SK-N-SH (cell line): ENCODE results near the gene MYH15. TPM values are rescaled to one million over a fixed set of nuclear protein-coding genes. Genes with fewer than 3 reads are reported as not detected.

Experiments used
- CTCF ChIA-PET: fragments of 300-600, 350-600 bp; formaldehyde crosslinking; extraction: SDS; loops from one replicate; lab custom pipeline; 2021; lab: Yijun Ruan, JAX
- POLR2A ChIA-PET: fragments of 350-600 bp; sonication (Branson Sonifier 250); formaldehyde crosslinking; extraction: SDS; loops from one replicate; lab custom pipeline; 2020; ENCODE audit warnings: antibody characterized with exemption, inconsistent platforms; lab: Yijun Ruan, JAX
- DNase-seq: peaks from one replicate; pipeline ENCODE4 v3.0.0; 2012
- H2AFZ ChIP-seq: fragments of 200-600 bp; sonication (generic); 2 replicates; pipeline ENCODE4 v1.8.1; 2016; ENCODE audit warnings: antibody characterized with exemption, mild to moderate bottlenecking, low read depth
- H3F3A ChIP-seq: fragments of 200-600 bp; sonication (generic); replicated peaks from 2 replicates; pipeline ENCODE3; 2016; ENCODE audit warnings: antibody characterized with exemption, mild to moderate bottlenecking; ENCODE audit not compliant: insufficient read depth
- H3K27ac ChIP-seq, 2 experiments: fragments of 200-500 bp in 1 of 2; fragments of 200-600 bp in 1 of 2; sonication (Bioruptor generic) in 1 of 2; sonication (generic), shearing (Covaris generic) in 1 of 2; 2 replicates each; pipeline versions ENCODE4 v1.5.1 to v1.6.1; 2014 to 2016; ENCODE audit warnings: low read depth in 2 of 2, inconsistent platforms in 1 of 2, low read length in 1 of 2, mild to moderate bottlenecking in 1 of 2, mixed read lengths in 1 of 2
- H3K27me3 ChIP-seq: fragments of 200-600 bp; sonication (generic), shearing (Covaris generic); 2 replicates; pipeline ENCODE4 v1.6.1; 2016; ENCODE audit warnings: mixed run types; ENCODE audit not compliant: insufficient read depth
- H3K36me3 ChIP-seq, 2 experiments: fragments of 200-500 bp in 1 of 2; fragments of 200-600 bp in 1 of 2; sonication (Bioruptor generic) in 1 of 2; sonication (generic) in 1 of 2; replicated peaks in 1 of 2; 2 replicates each; pipeline versions ENCODE3 to v1.5.1; 2014 to 2016; ENCODE audit warnings: low read length in 1 of 2, mild to moderate bottlenecking in 1 of 2; ENCODE audit not compliant: insufficient read depth in 2 of 2, control insufficient read depth in 1 of 2
- H3K4me1 ChIP-seq, 2 experiments: fragments of 200-500 bp in 1 of 2; fragments of 200-600 bp in 1 of 2; sonication (Bioruptor generic) in 1 of 2; sonication (generic), shearing (Covaris generic) in 1 of 2; 2 replicates each; pipeline versions ENCODE4 v1.5.1 to v1.6.1; 2014 to 2016; ENCODE audit warnings: low read depth in 1 of 2, low read length in 1 of 2, mixed run types in 1 of 2; ENCODE audit not compliant: insufficient read depth in 2 of 2, control insufficient read depth in 1 of 2
- H3K4me2 ChIP-seq: fragments of 200-600 bp; sonication (generic), shearing (Covaris generic); 2 replicates; pipeline ENCODE4 v1.6.1; 2017; ENCODE audit warnings: mixed run types
- H3K4me3 ChIP-seq, 2 experiments: fragments of 200-500 bp in 1 of 2; fragments of 200-600 bp in 1 of 2; sonication (Bioruptor generic) in 1 of 2; sonication (generic), shearing (Covaris generic) in 1 of 2; 2 replicates each; pipeline versions ENCODE4 v1.5.1 to v1.8.1; 2014 to 2016; ENCODE audit warnings: low read depth in 2 of 2, inconsistent platforms in 1 of 2, low read length in 1 of 2, mild to moderate bottlenecking in 1 of 2, mixed read lengths in 1 of 2, moderate library complexity in 1 of 2
- H3K79me2 ChIP-seq: fragments of 200-600 bp; sonication (generic); 2 replicates; pipeline ENCODE4 v1.8.1; 2017; ENCODE audit warnings: mild to moderate bottlenecking; ENCODE audit not compliant: insufficient read depth
- H3K9ac ChIP-seq: fragments of 200-600 bp; sonication (generic); 2 replicates; pipeline ENCODE4 v1.6.1; 2017; ENCODE audit warnings: mixed run types
- H3K9me2 ChIP-seq: fragments of 200-600 bp; sonication (generic); 2 replicates; pipeline ENCODE4 v1.6.1; 2017; ENCODE audit warnings: mixed run types
- H3K9me3 ChIP-seq: fragments of 200-600 bp; sonication (generic); 2 replicates; pipeline ENCODE4 v1.6.1; 2017; ENCODE audit warnings: mixed run types, mild to moderate bottlenecking, moderate library complexity
- H4K20me1 ChIP-seq: fragments of 200-600 bp; sonication (generic); 2 replicates; pipeline ENCODE4 v1.6.1; 2017; ENCODE audit warnings: mild to moderate bottlenecking, mixed run types; ENCODE audit not compliant: insufficient read depth
- CHD2 ChIP-seq: fragments of 150-350 bp; IDR thresholded peaks from 2 replicates; pipeline ENCODE4 v1.6.1; 2018; ENCODE audit warnings: low read length; ENCODE audit not compliant: partially characterized antibody
- CTCF ChIP-seq: fragments of 200-600 bp; sonication (generic); IDR thresholded peaks from 2 replicates; pipeline ENCODE4 v1.6.1; 2017; ENCODE audit warnings: antibody characterized with exemption, mild to moderate bottlenecking, moderate library complexity
- EZH2phosphoT487 ChIP-seq: fragments of 200-600 bp; sonication (generic); IDR thresholded peaks from 2 replicates; pipeline ENCODE4 v1.6.1; 2017; ENCODE audit warnings: low read depth, mixed run types, mild to moderate bottlenecking, antibody characterized with exemption, moderate library complexity, borderline replicate concordance
- FOSL2 ChIP-seq: IDR thresholded peaks from 2 replicates; pipeline ENCODE4 v1.4.0; 2012; ENCODE audit warnings: low read depth, mild to moderate bottlenecking, moderate library complexity, borderline replicate concordance
- GABPA ChIP-seq: IDR thresholded peaks from 2 replicates; pipeline ENCODE4 v1.4.0; 2012; ENCODE audit warnings: low read depth, mild to moderate bottlenecking
- GATA2 ChIP-seq: sonication (generic); formaldehyde crosslinking; IDR thresholded peaks from 2 replicates; pipeline ENCODE4 v1.5.0; 2020; ENCODE audit warnings: mild to moderate bottlenecking, missing genetic modification reagents
- IRF3 ChIP-seq: fragments of 150-350 bp; IDR thresholded peaks from 2 replicates; pipeline ENCODE4 v1.6.1; 2016; ENCODE audit warnings: mild to moderate bottlenecking, low read depth, low read length
- MAX ChIP-seq: IDR thresholded peaks from 2 replicates; pipeline ENCODE4 v1.4.0; 2012; ENCODE audit warnings: low read depth
- NRF1 ChIP-seq: IDR thresholded peaks from 2 replicates; pipeline ENCODE4 v1.6.1; 2012; ENCODE audit warnings: low read depth, mild to moderate bottlenecking, low read length
- POLR2AphosphoS5 ChIP-seq: IDR thresholded peaks from 2 replicates; pipeline ENCODE4 v1.6.1; 2012; ENCODE audit warnings: low read depth, low read length
- RAD21 ChIP-seq: IDR thresholded peaks from 2 replicates; pipeline ENCODE4 v1.6.1; 2012; ENCODE audit warnings: mild to moderate bottlenecking, low read length
- RCOR1 ChIP-seq: fragments of 150-350 bp; IDR thresholded peaks from 2 replicates; pipeline ENCODE4 v1.6.1; 2017; ENCODE audit warnings: antibody characterized with exemption, low read length
- SIN3A ChIP-seq: IDR thresholded peaks from 2 replicates; pipeline ENCODE4 v1.6.1; 2012; ENCODE audit warnings: low read depth, mild to moderate bottlenecking, low read length, moderate library complexity, borderline replicate concordance
- TCF12 ChIP-seq: IDR thresholded peaks from 2 replicates; pipeline ENCODE4 v1.4.0; 2012
- USF1 ChIP-seq: IDR thresholded peaks from 2 replicates; pipeline ENCODE4 v1.4.0; 2012; ENCODE audit warnings: low read depth, borderline replicate concordance
- YY1 ChIP-seq: IDR thresholded peaks from 2 replicates; pipeline ENCODE4 v1.4.0; 2012; ENCODE audit warnings: low read depth, mild to moderate bottlenecking
- ZBTB33 ChIP-seq: IDR thresholded peaks from 2 replicates; pipeline ENCODE4 v1.4.0; 2012; ENCODE audit warnings: low read depth, borderline replicate concordance
- WGBS: methylation state at CpG from one replicate; pipeline ENCODE4 v1.1.6; 2017; ENCODE audit warnings: low lambda C conversion rate; 5-methylcytosine and 5-hydroxymethylcytosine counted together
- polyA plus RNA-seq, 3 experiments: library from polyadenylated mRNA; depleted of rRNA; stranded (reverse); fragments of >200 nt; gene quantifications; 2 replicates each; pipeline ENCODE4 v1.2.3, GENCODE V29; 2012

MYH15 gene
- polyA plus RNA-seq, 1 of the 3 experiments (the other 2 are of a cell fraction), result 2.1 TPM

- TF ChIP-seq CHD2, result no peak
- no peak for TF ChIP-seq TCF12
- TF ChIP-seq POLR2AphosphoS5, result no peak
- no peak for TF ChIP-seq RCOR1
Observed at GRCh38 chr3:108408883-108409799, 101.3 kb downstream of the MYH15 start (continued).

GRCh38 chr3:108407886-108408285 lies 102.5 kb downstream of the MYH15 start:
- no peak for DNase-seq
- no peak for TF ChIP-seq SIN3A
- TF ChIP-seq GABPA, result no peak
- no peak for TF ChIP-seq YY1
- TF ChIP-seq CHD2, result no peak
- TF ChIP-seq GATA2, result no peak
- no peak for TF ChIP-seq TCF12
- Histone ChIP-seq H3F3A (peaks cover 17% of the 10 kb centered on the region), H3K27me3 (no peaks in the 10 kb centered on the region), H3K79me2 (no peaks in the 10 kb centered on the region), H3K4me3 (no peak overlapping the region), H3K4me1 (peaks cover 12 to 18% of the 10 kb centered on the region in 2 experiments), H3K9ac (no peak overlapping the region), H2AFZ (no peak overlapping the region), H3K9me3 (no peaks in the 10 kb centered on the region), H4K20me1 (no peaks in the 10 kb centered on the region), H3K27ac (no peak overlapping the region), H3K4me2 (no peak overlapping the region), H3K9me2 (no peaks in the 10 kb centered on the region), H3K36me3 (no peaks in the 10 kb centered on the region)
- ChIA-PET CTCF (interaction anchor here (1.0 to 2.5 kb wide), 11 partner anchors 18 to 747 kb away, joined by 3 to 9 read pairs (median 4); partner anchors contain the start of genes CIP2A and DZIP3), POLR2A (no interaction called here)
- 83% methylated on average over 3 of the region's 3 CpGs for WGBS

GRCh38 chr3:108406661-108407206 lies 103.7 kb downstream of the MYH15 start:
- no peaks in the 10 kb centered on the region for H3K36me3 ChIP-seq
- TF ChIP-seq USF1 (peak; percentile 73; the same call in 1 of the 2 replicates), GATA2 (no peak), RAD21 (peak; percentile 93), POLR2AphosphoS5 (no peak), EZH2phosphoT487 (no peak), FOSL2 (no peak), CTCF (peak; percentile 83), SIN3A (no peak), NRF1 (no peak), IRF3 (no peak), MAX (0 out of 2 replicates have a peak, but pooled peaks have one; percentile 14), ZBTB33 (no peak)

More at GRCh38 chr3:108406661-108407206, 103.7 kb downstream of the MYH15 start:
- CTCF ChIA-PET, result interaction anchor here (0.8 to 2.5 kb wide), 20 partner anchors 8 to 746 kb away, joined by 3 to 10 read pairs (median 4); partner anchors contain the start of genes CIP2A and DZIP3
- Histone ChIP-seq H3K9me3 (no peaks in the 10 kb centered on the region), H3K4me2 (no peak overlapping the region), H3K4me3 (no peak overlapping the region), H3K9me2 (no peaks in the 10 kb centered on the region), H3K27me3 (no peaks in the 10 kb centered on the region), H3K4me1 (peaks cover 15 to 18% of the 10 kb centered on the region in 2 experiments), H3K79me2 (no peaks in the 10 kb centered on the region), H3K9ac (no peak overlapping the region), H3K27ac (no peak overlapping the region), H2AFZ (no peak overlapping the region), H4K20me1 (no peaks in the 10 kb centered on the region), H3F3A (peaks cover 17% of the 10 kb centered on the region)
- 22% methylated on average over 7 of the region's 7 CpGs for WGBS
- POLR2A ChIA-PET, result no interaction called here
- peak; percentile 70 for DNase-seq
